Kidney (tissue), 14 donors: ENCODE results near the gene ANKRD63. TPM values are rescaled to one million over a fixed set of nuclear protein-coding genes. Genes with fewer than 3 reads are reported as not detected.
A peak's percentile ranks its signal among the peaks of the same experiment; 100 is the strongest.

Experiments used
- DNase-seq, 5 donors: peaks; one replicate each; pipeline ENCODE4 v3.0.0-alpha.2; 2013 to 2020
- FAIRE-seq: peaks from 2 replicates; lab custom pipeline; 2012; peaks lifted over from hg19 to GRCh38; lab: Jason Lieb, UNC
- H3K27ac ChIP-seq, 2 donors: one replicate each; pipeline ENCODE4 v1.7.0; 2013; ENCODE audit warnings: low read depth in 2 of 2, low read length in 2 of 2, inconsistent platforms in 1 of 2
- H3K27me3 ChIP-seq: one replicate; pipeline ENCODE4 v1.7.1; 2013; ENCODE audit warnings: low read length, inconsistent platforms; ENCODE audit not compliant: control insufficient read depth, insufficient read depth
- H3K36me3 ChIP-seq, 3 donors: one replicate each; pipeline versions ENCODE4 v1.7.0 to v1.7.1; 2013; ENCODE audit warnings: low read length in 3 of 3, control low read depth in 1 of 3, inconsistent platforms in 1 of 3; ENCODE audit not compliant: insufficient read depth in 3 of 3, control insufficient read depth in 2 of 3
- H3K4me1 ChIP-seq, 3 donors: one replicate each; pipeline versions ENCODE4 v1.7.0 to v1.7.1; 2013; ENCODE audit warnings: low read length in 3 of 3, inconsistent platforms in 1 of 3, low read depth in 1 of 3; ENCODE audit not compliant: control insufficient read depth in 2 of 3, insufficient read depth in 2 of 3
- H3K4me3 ChIP-seq, 3 donors: one replicate each; pipeline versions ENCODE4 v1.7.0 to v1.8.1; 2013; ENCODE audit warnings: low read length in 3 of 3, control low read depth in 1 of 3, inconsistent platforms in 1 of 3
- H3K9ac ChIP-seq, 3 donors: one replicate each; pipeline versions ENCODE4 v1.7.0 to v1.7.1; 2013; ENCODE audit warnings: low read length in 3 of 3, control low read depth in 1 of 3, inconsistent platforms in 1 of 3
- H3K9me3 ChIP-seq, 3 donors: one replicate each; pipeline versions ENCODE4 v1.7.0 to v1.7.1; 2013; ENCODE audit warnings: low read length in 3 of 3, control low read depth in 1 of 3, inconsistent platforms in 1 of 3; ENCODE audit not compliant: control insufficient read depth in 2 of 3, insufficient read depth in 1 of 3
- intact Hi-C: fragments of 100-400 bp; cut with DNase I; formaldehyde crosslinking; loops from one replicate; pipeline ENCODE4 v1.11.1; 2022
- polyA plus RNA-seq: library from polyadenylated mRNA; stranded (reverse); fragments of 350-450 nt; fragmentation: Illumina TruSeq; extraction: RNeasy Lipid Tissue Mini Kit (QIAGEN cat#74804); gene quantifications from one replicate; pipeline ENCODE4 v1.2.3, GENCODE V29; 2014; ENCODE audit warnings: low read depth, low replicate concordance; ENCODE audit not compliant: insufficient read depth
- total RNA-seq: library from RNA; stranded (reverse); fragmentation: NEBNext Ultra II Directional; extraction: Animal tissue kit (Norgen Biotek cat#: 25700); gene quantifications from one replicate; pipeline ENCODE4 v1.2.1, GENCODE V29; 2021
- TF ChIP-seq, protein P1 (sequence below): IDR thresholded peaks from 3 replicates; pipeline ENCODE4 v1.5.1; 2012; ENCODE audit warnings: mild to moderate bottlenecking, moderate library complexity, borderline replicate concordance; ENCODE audit not compliant: insufficient read depth; ENCODE audit errors: extremely low read depth
- donor health status: control.
- donor health status: control.
- donor health status: control.
- donor health status: control.
- donor health status: control.
- donor health status: DM: yes; HTN: yes; CAD: no.
- donor health status: Normal renal cell carcinoma (clear cell type).

Gene ANKRD63
- total and polyA plus RNA-seq, 2 donors from 2014 or later, result not detected

DNA sequence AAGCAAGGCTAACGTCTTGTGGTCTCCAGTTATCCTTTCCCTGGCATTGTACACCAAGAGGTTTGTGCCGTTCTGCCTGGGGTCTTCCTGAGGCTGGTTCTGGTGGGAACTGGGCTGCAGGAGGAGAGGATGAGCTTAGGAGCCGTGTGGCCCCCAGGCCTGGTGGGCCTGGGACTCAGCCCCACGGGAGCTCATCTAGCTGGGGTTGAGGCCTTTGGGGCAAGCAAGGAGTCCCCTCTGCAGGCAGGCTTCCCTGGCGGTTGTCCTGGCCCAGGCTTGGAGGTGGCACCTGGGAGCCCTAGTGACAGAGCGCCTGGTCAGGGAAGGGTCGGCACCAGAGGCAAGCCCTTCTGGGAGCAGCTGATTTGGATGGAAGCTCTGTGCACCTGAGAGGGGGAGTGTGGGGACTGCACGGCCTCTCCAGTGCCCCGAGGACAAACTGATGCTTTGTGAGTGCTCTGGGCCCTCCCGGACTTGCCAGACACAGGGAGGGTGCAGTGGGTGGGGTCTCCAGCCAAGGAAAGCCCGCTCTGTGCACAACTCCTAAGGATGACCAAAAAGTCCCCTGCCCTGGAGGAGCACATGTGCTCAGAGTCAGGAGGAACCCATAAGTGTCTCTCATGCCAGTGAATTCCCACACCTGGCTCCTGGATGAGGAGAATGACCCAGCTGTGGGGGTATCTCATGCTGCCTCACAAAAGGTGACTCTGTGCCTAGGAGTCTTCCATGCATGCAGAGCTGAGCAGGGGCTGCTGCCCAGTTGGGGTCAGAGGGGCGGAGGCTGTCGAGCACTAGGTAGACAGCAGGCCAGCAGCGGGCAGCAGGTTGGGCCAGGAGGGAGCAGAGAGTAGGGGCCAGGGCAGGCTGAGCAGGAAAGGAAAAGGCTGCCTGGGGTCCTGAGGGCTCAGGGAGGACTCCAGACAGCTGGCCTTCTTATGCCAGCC is 41.3 kb downstream of the ANKRD63 start:
- H3K9ac ChIP-seq, result peak overlapping the region in 1 of 3 donors; percentile 58
- TF ChIP-seq, protein P1, sequence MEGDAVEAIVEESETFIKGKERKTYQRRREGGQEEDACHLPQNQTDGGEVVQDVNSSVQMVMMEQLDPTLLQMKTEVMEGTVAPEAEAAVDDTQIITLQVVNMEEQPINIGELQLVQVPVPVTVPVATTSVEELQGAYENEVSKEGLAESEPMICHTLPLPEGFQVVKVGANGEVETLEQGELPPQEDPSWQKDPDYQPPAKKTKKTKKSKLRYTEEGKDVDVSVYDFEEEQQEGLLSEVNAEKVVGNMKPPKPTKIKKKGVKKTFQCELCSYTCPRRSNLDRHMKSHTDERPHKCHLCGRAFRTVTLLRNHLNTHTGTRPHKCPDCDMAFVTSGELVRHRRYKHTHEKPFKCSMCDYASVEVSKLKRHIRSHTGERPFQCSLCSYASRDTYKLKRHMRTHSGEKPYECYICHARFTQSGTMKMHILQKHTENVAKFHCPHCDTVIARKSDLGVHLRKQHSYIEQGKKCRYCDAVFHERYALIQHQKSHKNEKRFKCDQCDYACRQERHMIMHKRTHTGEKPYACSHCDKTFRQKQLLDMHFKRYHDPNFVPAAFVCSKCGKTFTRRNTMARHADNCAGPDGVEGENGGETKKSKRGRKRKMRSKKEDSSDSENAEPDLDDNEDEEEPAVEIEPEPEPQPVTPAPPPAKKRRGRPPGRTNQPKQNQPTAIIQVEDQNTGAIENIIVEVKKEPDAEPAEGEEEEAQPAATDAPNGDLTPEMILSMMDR, result no peak
- no peak for DNase-seq
- peaks cover 0 to 7% (median 0%) of the 10 kb centered on the region in 3 donors for H3K4me1 ChIP-seq
- H3K36me3 ChIP-seq, result no peaks in the 10 kb centered on the region
- intact Hi-C loops, result no loop called here
- H3K4me3 ChIP-seq, result peak overlapping the region in 1 of 3 donors; percentile 39
- FAIRE-seq, result no peak
- H3K27me3 ChIP-seq, result no peaks in the 10 kb centered on the region
- H3K9me3 ChIP-seq, result no peaks in the 10 kb centered on the region
- peak overlapping the region; percentile 59 to 89 for H3K27ac ChIP-seq

DNA sequence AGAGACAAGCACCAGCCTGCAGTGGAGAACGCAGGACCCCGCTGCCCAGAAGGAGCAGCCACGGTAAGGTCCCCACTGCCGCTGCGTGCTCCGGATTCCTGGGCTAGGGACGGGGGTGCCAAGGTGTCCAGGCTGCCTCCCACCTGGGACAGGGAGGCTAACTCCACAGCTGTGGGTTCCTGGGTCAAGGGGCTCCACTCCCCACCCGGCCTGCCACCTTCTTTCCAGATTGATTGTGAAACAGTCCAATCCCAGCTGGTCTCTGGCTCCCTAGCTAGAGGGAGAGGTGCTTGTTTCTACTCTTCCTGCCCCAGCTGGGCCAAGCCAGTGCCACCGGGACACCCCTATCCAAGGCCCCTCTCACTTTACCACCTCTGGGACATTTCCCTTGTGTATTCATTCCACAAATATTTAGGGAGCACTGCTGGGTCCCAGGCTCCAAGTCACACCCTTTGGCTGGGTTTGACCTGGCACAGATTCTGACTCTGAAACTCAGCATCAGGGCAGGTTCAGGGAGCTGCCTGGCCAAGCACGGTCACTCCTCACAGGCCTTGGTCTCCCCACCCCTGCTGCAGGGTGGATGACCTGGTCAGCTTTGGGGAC is 42.1 kb downstream of the ANKRD63 start:
- no peaks in the 10 kb centered on the region for H3K27me3 ChIP-seq
- H3K9me3 ChIP-seq, result no peaks in the 10 kb centered on the region
- H3K4me1 ChIP-seq, result peaks cover 0 to 7% (median 0%) of the 10 kb centered on the region in 3 donors
- peak overlapping the region; percentile 59 to 89 for H3K27ac ChIP-seq
- H3K36me3 ChIP-seq, result no peaks in the 10 kb centered on the region
- FAIRE-seq, result no peak
- intact Hi-C loops, result no loop called here
- TF ChIP-seq, protein P1, result no peak
- H3K9ac ChIP-seq, result peak overlapping the region in 1 of 3 donors; percentile 58
- DNase-seq, result no peak
- peak overlapping the region in 1 of 3 donors; percentile 39 for H3K4me3 ChIP-seq

DNA sequence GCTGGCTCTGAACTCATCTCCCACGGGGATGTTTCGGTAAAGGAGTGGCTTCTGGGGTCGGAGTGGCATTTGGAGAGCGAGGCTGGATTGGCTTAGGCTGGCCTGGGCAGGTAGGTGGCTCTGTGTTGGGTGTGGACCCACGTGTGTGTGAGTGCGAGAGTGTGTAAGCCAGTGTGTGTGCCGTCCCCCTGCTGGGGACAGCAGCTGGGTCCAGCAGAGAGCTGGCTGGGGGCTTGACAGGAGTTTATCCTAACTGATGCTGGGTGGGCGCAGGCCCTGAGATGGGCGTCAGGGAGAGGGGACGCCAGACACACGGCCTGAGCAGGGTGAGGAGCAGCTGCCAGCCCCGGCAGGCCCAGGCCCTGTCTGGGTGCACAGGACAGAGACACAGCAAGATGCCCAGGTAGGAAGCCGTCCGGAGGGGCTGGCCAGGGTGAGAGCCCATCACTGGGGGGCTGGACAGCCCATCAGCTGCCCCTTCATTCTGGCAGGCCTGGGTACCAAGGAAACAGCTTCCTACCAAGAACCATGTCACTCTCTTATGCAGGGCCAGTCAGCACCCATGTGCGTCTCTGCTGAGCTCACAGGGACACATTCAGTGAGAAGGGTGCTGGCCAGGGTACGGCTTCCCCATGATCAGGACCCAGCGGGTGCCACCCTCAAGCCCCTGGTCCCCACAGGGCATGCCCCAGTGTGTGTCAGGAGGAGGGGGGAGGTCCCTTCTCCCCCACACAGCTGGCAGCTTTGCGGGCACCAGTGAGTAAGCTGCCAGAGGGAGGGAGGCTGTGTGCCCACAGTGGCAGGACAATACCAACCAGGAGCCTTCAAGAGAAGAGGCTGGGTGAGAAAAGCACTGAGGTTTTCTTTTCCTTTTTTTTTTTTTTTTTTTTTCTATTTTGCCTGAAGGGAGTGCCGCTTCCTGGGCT is 42.9 kb downstream of the ANKRD63 start:
- Histone ChIP-seq H3K4me1 (peaks cover 0 to 7% (median 0%) of the 10 kb centered on the region in 3 donors), H3K4me3 (peak overlapping the region in 1 of 3 donors; percentile 60), H3K36me3 (no peaks in the 10 kb centered on the region), H3K9me3 (no peaks in the 10 kb centered on the region), H3K9ac (peak overlapping the region in 1 of 3 donors; percentile 80), H3K27ac (peak overlapping the region; percentile 59 to 89), H3K27me3 (no peaks in the 10 kb centered on the region)
- peak in 1 of 5 donors; percentile 76 for DNase-seq
- intact Hi-C loops, result no loop called here
- FAIRE-seq, result no peak
- TF ChIP-seq, protein P1, result no peak
